ENCODE results near the gene TPCN2. TPM values are rescaled to one million over a fixed set of nuclear protein-coding genes. Genes with fewer than 3 reads are reported as not detected.

The TPCN2 gene
- total RNA-seq, 1 donor from 2014 or later: 23.7 TPM

DNA sequence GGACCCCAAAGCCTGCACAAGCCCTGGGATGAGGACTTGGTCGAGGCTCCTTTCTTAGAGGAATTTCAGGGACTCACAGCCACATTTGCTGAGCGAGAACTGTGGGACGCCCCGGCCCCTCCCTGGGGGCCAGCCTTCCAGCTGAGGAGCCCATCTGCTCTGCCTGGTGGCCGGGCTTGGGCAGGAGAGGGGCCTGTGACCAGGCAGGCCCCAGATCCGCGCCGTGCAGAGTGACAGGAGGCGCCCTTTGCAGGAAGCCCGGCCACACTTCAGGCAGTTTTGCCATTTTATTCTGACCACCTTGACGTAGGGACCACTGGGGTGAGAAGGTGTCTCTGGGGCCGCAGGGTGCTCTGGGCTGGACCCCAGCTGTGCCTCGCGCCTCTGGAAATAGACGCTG is 35.6 kb downstream of the TPCN2 start:
- Mint-ChIP-seq H3K27ac (no peak overlapping the region), H3K4me1 (peaks cover 2% of the 10 kb centered on the region), H3K27me3 (ENCODE audit: low read depth) (no peaks in the 10 kb centered on the region), H3K9me3 (no peaks in the 10 kb centered on the region), H3K36me3 (peaks cover 11% of the 10 kb centered on the region), H3K4me3 (no peak overlapping the region)
- TF ChIP-seq, protein P1, sequence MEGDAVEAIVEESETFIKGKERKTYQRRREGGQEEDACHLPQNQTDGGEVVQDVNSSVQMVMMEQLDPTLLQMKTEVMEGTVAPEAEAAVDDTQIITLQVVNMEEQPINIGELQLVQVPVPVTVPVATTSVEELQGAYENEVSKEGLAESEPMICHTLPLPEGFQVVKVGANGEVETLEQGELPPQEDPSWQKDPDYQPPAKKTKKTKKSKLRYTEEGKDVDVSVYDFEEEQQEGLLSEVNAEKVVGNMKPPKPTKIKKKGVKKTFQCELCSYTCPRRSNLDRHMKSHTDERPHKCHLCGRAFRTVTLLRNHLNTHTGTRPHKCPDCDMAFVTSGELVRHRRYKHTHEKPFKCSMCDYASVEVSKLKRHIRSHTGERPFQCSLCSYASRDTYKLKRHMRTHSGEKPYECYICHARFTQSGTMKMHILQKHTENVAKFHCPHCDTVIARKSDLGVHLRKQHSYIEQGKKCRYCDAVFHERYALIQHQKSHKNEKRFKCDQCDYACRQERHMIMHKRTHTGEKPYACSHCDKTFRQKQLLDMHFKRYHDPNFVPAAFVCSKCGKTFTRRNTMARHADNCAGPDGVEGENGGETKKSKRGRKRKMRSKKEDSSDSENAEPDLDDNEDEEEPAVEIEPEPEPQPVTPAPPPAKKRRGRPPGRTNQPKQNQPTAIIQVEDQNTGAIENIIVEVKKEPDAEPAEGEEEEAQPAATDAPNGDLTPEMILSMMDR (IDR thresholded peaks at IDR 0.05; ENCODE audit: unreplicated experiment): no peak
- no peak for DNase-seq (ENCODE audit: low spot score in 2 of 2, unreplicated experiment in 2 of 2)

DNA sequence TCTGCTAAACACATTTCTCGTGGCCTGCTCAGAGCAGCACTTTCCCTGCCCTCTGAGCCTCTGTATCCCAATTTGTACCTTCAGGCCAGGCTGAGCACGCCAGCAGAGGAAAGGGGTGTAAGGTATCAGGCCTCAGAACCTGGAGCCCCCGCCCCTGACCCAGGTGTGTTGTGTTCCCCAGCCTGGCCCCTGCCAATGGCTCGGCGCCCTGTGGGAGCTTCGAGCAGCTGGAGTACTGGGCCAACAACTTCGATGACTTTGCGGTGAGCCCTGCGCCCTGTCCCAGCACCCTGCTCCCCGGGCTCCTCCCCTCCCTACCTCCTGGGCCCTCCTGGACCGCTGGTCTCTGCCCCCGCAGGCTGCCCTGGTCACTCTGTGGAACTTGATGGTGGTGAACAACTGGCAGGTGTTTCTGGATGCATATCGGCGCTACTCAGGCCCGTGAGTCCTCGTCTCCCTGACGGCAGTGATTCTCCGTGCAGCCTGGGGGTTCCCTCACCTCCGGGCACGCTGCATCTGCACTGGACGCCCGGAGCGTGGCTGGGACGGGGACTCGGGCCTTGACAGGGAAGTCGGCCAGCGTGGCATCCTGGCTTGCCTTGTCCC is 36.9 kb downstream of the TPCN2 start:
- no peak for DNase-seq (ENCODE audit: low spot score in 2 of 2, unreplicated experiment in 2 of 2)
- TF ChIP-seq, protein P1 (IDR thresholded peaks at IDR 0.05; ENCODE audit: unreplicated experiment): no peak
- Mint-ChIP-seq H3K9me3 (no peaks in the 10 kb centered on the region), H3K4me1 (peaks cover 2% of the 10 kb centered on the region), H3K36me3 (peaks cover 12% of the 10 kb centered on the region), H3K27me3 (ENCODE audit: low read depth) (no peaks in the 10 kb centered on the region), H3K27ac (no peak overlapping the region), H3K4me3 (no peak overlapping the region)

DNA sequence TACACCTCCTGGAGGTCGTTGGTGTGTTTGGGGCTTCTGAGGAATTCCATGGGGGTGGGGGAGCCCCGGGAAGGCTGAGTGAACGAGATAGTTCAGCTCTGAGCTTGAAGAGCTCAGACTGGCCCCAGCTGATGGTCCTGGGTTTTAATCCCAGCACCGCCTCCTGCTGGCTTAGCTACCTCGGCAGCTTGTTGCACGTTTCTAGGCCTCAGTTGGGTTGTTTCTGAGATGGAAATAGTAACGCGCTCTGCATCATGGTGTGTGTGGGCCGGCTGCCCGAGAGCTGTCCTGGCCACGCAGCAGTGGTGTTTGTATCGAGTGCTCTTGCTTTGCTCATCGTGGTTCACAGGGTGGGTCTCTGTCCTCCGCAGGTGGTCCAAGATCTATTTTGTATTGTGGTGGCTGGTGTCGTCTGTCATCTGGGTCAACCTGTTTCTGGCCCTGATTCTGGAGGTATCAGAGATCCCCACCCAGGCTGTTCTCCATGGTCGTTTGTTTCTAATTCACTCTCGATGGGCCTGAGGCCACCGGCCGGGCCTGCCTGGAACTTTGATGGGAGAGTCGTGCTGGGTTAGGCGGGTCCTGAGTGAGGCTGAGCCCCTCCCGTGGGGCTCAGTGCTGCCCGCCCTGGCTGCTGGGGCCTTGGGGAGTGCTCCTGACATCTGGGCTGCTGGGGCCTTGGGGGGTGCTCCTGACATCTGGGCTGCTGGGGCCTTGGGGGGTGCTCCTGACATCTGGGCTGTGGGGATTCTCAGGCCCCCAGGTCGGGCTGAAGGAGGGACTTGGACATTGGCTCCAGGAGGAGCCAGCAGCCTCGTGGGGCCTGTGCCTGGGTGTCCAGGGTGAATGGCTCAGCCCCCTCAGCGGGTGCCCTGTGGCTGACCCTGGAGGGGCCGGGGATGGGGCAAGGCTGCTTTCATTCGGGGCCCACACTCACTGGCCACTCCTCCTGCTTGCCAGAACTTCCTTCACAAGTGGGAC is 37.7 kb downstream of the TPCN2 start:
- Mint-ChIP-seq H3K4me1 (peaks cover 2% of the 10 kb centered on the region), H3K9me3 (no peaks in the 10 kb centered on the region), H3K4me3 (no peak overlapping the region), H3K27me3 (ENCODE audit: low read depth) (no peaks in the 10 kb centered on the region), H3K36me3 (peaks cover 12% of the 10 kb centered on the region), H3K27ac (no peak overlapping the region)
- no peak for DNase-seq (ENCODE audit: low spot score in 2 of 2, unreplicated experiment in 2 of 2)
- TF ChIP-seq, protein P1 (IDR thresholded peaks at IDR 0.05; ENCODE audit: unreplicated experiment): no peak

DNA sequence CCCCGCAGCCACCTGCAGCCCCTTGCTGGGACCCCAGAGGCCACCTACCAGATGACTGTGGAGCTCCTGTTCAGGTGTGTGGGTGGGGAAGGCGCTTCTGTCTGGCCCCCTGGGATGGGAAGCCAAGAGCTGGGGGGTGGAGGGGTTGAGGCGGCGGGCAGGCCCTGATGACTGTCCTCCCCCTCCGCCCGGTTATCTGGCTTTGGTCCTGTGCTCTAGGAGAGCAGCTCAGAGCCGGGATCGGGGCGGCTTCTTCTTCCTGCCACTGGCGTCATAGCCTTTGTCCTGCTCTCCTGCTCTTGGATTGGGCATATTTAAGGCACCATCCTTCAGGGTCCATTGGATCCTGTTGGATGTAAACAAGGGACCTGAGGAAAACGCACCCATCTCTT is 38.4 kb downstream of the TPCN2 start:
- H3K9me3 Mint-ChIP-seq: no peaks in the 10 kb centered on the region
- H3K4me1 Mint-ChIP-seq: peaks cover 2% of the 10 kb centered on the region
- H3K27me3 Mint-ChIP-seq (ENCODE audit: low read depth): no peaks in the 10 kb centered on the region
- H3K36me3 Mint-ChIP-seq: peaks cover 12% of the 10 kb centered on the region
- no peak for DNase-seq (ENCODE audit: low spot score in 2 of 2, unreplicated experiment in 2 of 2)
- H3K4me3 Mint-ChIP-seq: no peak overlapping the region
- no peak overlapping the region for H3K27ac Mint-ChIP-seq
- TF ChIP-seq, protein P1 (IDR thresholded peaks at IDR 0.05; ENCODE audit: unreplicated experiment): no peak

DNA sequence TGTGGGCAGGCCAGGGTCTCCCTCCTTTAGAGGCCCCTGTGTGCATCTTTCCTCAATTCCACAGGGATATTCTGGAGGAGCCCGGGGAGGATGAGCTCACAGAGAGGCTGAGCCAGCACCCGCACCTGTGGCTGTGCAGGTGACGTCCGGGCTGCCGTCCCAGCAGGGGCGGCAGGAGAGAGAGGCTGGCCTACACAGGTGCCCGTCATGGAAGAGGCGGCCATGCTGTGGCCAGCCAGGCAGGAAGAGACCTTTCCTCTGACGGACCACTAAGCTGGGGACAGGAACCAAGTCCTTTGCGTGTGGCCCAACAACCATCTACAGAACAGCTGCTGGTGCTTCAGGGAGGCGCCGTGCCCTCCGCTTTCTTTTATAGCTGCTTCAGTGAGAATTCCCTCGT is 39.1 kb downstream of the TPCN2 start:
- Mint-ChIP-seq H3K36me3 (peaks cover 15% of the 10 kb centered on the region), H3K4me1 (peaks cover 2% of the 10 kb centered on the region), H3K9me3 (no peaks in the 10 kb centered on the region), H3K27ac (no peak overlapping the region), H3K27me3 (ENCODE audit: low read depth) (no peaks in the 10 kb centered on the region), H3K4me3 (no peak overlapping the region)
- no peak for DNase-seq (ENCODE audit: low spot score in 2 of 2, unreplicated experiment in 2 of 2)
- TF ChIP-seq, protein P1 (IDR thresholded peaks at IDR 0.05; ENCODE audit: unreplicated experiment): no peak

Data from mesothelial cell of epicardium (in vitro differentiated cells).